Measurements from ENCODE around the gene CNOT6L.

DNA sequence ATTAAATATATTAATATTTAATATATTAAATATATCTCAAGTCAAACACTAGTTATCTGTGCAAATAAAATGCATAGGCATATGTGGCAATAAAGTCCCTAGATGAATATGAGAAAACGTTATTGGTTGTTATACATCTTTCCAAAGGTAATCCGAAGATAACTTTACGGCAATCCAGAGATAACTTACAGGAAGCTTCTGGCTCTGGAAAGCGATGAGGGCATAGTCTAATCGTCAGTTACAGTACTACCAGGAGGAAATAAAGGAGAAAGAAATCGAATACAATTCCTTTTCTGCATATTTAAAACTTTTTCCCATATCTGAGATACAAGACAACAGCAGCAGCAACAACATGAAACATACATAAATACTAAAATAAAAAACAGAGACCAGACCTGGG is 35.3 kb downstream of the CNOT6L start:
- TF ChIP-seq EP300 (IDR thresholded peaks at IDR 0.05): no peak
- no peak for TF ChIP-seq CTCF (IDR thresholded peaks at IDR 0.05)
- TF ChIP-seq POLR2A (IDR thresholded peaks at IDR 0.05): no peak

Data from tibial nerve (tissue), 4 donors.